Heart left ventricle (tissue), 16 donors: ENCODE measurements around the gene TAS2R43. TPM values are rescaled to one million over a fixed set of nuclear protein-coding genes. Genes with fewer than 3 reads are reported as not detected.
"Not testable (repeated sequence)": the region's sequence is repeated elsewhere in the genome, so short reads cannot be mapped to it uniquely, and the experiment has no call there.

Experiments used
- ATAC-seq, 4 donors: fragments of 200-7000 bp; cut with Tn5 transposase; one replicate each; pipeline ENCODE4 v1.9.1; 2020 to 2022; ENCODE audit warnings: moderate library complexity in 4 of 4, mild to moderate bottlenecking in 3 of 4, moderate number of reproducible peaks in 1 of 4
- DNase-seq, 5 donors: peaks; one replicate each; pipeline ENCODE4 v3.0.0-alpha.2; 2020
- H3K27ac ChIP-seq, 12 donors: fragments of 200-600 bp; sonication (generic) in 4 of 12; one replicate each; pipeline versions ENCODE4 v1.5.0 to v1.8.0; 2016 to 2022; ENCODE audit warnings: mild to moderate bottlenecking in 2 of 12
- H3K27me3 ChIP-seq, 9 donors: fragments of 200-600 bp; sonication (generic) in 2 of 9; one replicate each; pipeline versions ENCODE4 v1.5.1 to v1.8.0; 2016 to 2022; ENCODE audit warnings: mild to moderate bottlenecking in 3 of 9
- H3K36me3 ChIP-seq, 9 donors: fragments of 200-600 bp; sonication (generic) in 2 of 9; one replicate each; pipeline versions ENCODE4 v1.5.0 to v1.8.0; 2018 to 2022; ENCODE audit warnings: mild to moderate bottlenecking in 2 of 9
- H3K4me1 ChIP-seq, 12 donors: fragments of 200-600 bp; sonication (generic) in 4 of 12; one replicate each; pipeline versions ENCODE4 v1.5.0 to v1.8.0; 2016 to 2022; ENCODE audit warnings: mild to moderate bottlenecking in 3 of 12
- H3K4me3 ChIP-seq, 12 donors: fragments of 200-600 bp; sonication (generic) in 4 of 12; one replicate each; pipeline versions ENCODE4 v1.5.0 to v1.8.0; 2017 to 2022; ENCODE audit warnings: mild to moderate bottlenecking in 9 of 12, moderate library complexity in 4 of 12
- H3K9me3 ChIP-seq, 12 donors: fragments of 200-600 bp; sonication (generic) in 4 of 12; one replicate each; pipeline versions ENCODE4 v1.5.0 to v1.8.0; 2016 to 2022; ENCODE audit warnings: mild to moderate bottlenecking in 1 of 12
- CTCF ChIP-seq, 12 donors: fragments of 200-600 bp; sonication (generic) in 4 of 12; IDR thresholded peaks; one replicate each; pipeline versions ENCODE4 v1.5.0 to v1.8.0; 2018 to 2022; ENCODE audit warnings: antibody characterized with exemption in 12 of 12, mild to moderate bottlenecking in 5 of 12
- POLR2A ChIP-seq, 2 donors: fragments of 450-650 bp; IDR thresholded peaks; one replicate each; pipeline ENCODE4 v1.6.1; 2017; ENCODE audit warnings: antibody characterized with exemption in 2 of 2, mild to moderate bottlenecking in 2 of 2, moderate library complexity in 2 of 2
- WGBS, 4 donors: extraction: QIAGEN DNeasy Blood & Tissue Kit in 2 of 4; methylation state at CpG; one replicate each; pipeline versions ENCODE4 v1.1.5 to v1.1.7; 2013 to 2018; 5-methylcytosine and 5-hydroxymethylcytosine counted together
- intact Hi-C, 10 donors: fragments of 100-400 bp; cut with DNase I; formaldehyde crosslinking; loops; one replicate each; pipeline versions ENCODE4 v1.11.1 to v1.14.2; 2022
- polyA plus RNA-seq, 2 donors: library from polyadenylated mRNA; stranded (reverse); fragments of 200-250 nt; gene quantifications; one replicate each; pipeline ENCODE4 v1.2.3, GENCODE V29; 2013
- total RNA-seq, 9 donors: library from RNA; depleted of rRNA in 2 of 9; stranded (reverse); fragments of >200 nt in 2 of 9; fragmentation: NEBNext Ultra II Directional in 3 of 9; extraction: Animal tissue kit (Norgen Biotek cat#: 25700) in 3 of 9; gene quantifications; one replicate each; pipeline versions ENCODE4 v1.1.0 to v1.2.4, GENCODE V29; 2016 to 2023
- donor health status: ischemic (EF 13 %, LVEDD 7.1; RV severe dilation, severe dysfunction).
- donor health status: healthy with polysubstance abuse.
- donor health status: DM: no; HTN: yes; CAD: no.
- donor health status: DM: no; HTN: no; CAD: no.
- donor health status: ischemic (EF 25% LVEDD 6.9; RV normal size, moderate dysfunction).
- donor health status: ischemic (EF 25% LVEDD 5.7; RV mildly dilated, moderate dysfunction).
- donor health status: healthy.
- donor health status: DM: yes; HTN: yes; CAD: no.
- donor health status: ischemic (EF 35%, LVEDD 5.7; RV mildly dilated, moderate dysfunction).
- donor health status: nonischemic (EF 11% LVEDD 7.7; RV severe dilation, severe dysfunction).
- donor health status: DM: yes; HTN: yes; CAD: no.
- donor health status: PGD.
- donor health status: ischemic (EF 29% LVEDD 5.4; RV normal size, mild dysfunction).
- donor health status: nonischemic (EF 23%, LVEDD 6.1; RV moderate dilation, normal function).

TAS2R43 gene
- total and polyA plus RNA-seq, 11 donors: 0.37 to 0.88 TPM; not detected in 9

- no peaks in the 10 kb centered on the region for H3K27me3 ChIP-seq
- H3K9me3 ChIP-seq: no peaks in the 10 kb centered on the region
- ATAC-seq: no peak
- no peak for TF ChIP-seq POLR2A (IDR thresholded peaks at IDR 0.05)
- no peak for TF ChIP-seq CTCF (IDR thresholded peaks at IDR 0.05)
- no peaks in the 10 kb centered on the region for H3K36me3 ChIP-seq
- peaks cover 0 to 5% (median 0%) of the 10 kb centered on the region in 12 donors for H3K4me1 ChIP-seq
- no peak for DNase-seq
- intact Hi-C loops: loop anchor here in 1 of 10 donors (10.0 kb wide), 1 partner anchor 115 kb away; the partner anchor contains the start of gene SMIM10L1
- no peak overlapping the region for H3K27ac ChIP-seq
- H3K4me3 ChIP-seq: no peak overlapping the region
Measured at GRCh38 chr12:11059784-11060183, 32.3 kb downstream of the TAS2R43 start.

GRCh38 chr12:11059041-11059440, 33.1 kb downstream of the TAS2R43 start:
- H3K4me3 ChIP-seq: no peak overlapping the region
- intact Hi-C loops: no loop called here
- ATAC-seq: peak in 3 of 4 donors; percentile 91 to 95 (median 92)
- no peaks in the 10 kb centered on the region for H3K9me3 ChIP-seq
- TF ChIP-seq CTCF (IDR thresholded peaks at IDR 0.05) (no peak), POLR2A (IDR thresholded peaks at IDR 0.05) (no peak)
- WGBS, 4 donors: 48 to 64% (median 62%) methylated on average over 3 of the region's 3 CpGs
- peaks cover 0 to 5% (median 0%) of the 10 kb centered on the region in 12 donors for H3K4me1 ChIP-seq
- H3K27me3 ChIP-seq: no peaks in the 10 kb centered on the region
- no peak overlapping the region for H3K27ac ChIP-seq
- peak in 4 of 5 donors; percentile 21 to 60 (median 33) for DNase-seq
- H3K36me3 ChIP-seq: no peaks in the 10 kb centered on the region

GRCh38 chr12:11055306-11055705, 36.8 kb downstream of the TAS2R43 start:
- Histone ChIP-seq H3K4me3 (no peak overlapping the region), H3K9me3 (peaks cover 0 to 11% (median 0%) of the 10 kb centered on the region in 12 donors), H3K36me3 (no peaks in the 10 kb centered on the region), H3K27me3 (no peaks in the 10 kb centered on the region), H3K4me1 (peaks cover 0 to 5% (median 0%) of the 10 kb centered on the region in 12 donors), H3K27ac (no peak overlapping the region)
- 86 to 98% (median 94%) methylated on average over 2 of the region's 2 CpGs for WGBS, 4 donors
- DNase-seq (no peak), ATAC-seq (no peak)
- TF ChIP-seq POLR2A (IDR thresholded peaks at IDR 0.05) (no peak), CTCF (IDR thresholded peaks at IDR 0.05) (no peak)
- intact Hi-C loops: no loop called here

GRCh38 chr12:11049806-11050531, 42.1 kb downstream of the TAS2R43 start:
- H3K4me3 ChIP-seq, H3K27ac ChIP-seq, H3K4me1 ChIP-seq, H3K27me3 ChIP-seq, intact Hi-C loops, ATAC-seq, DNase-seq: not testable (repeated sequence)
- 97 to 99% (median 98%) methylated on average over 7 of the region's 7 CpGs for WGBS, 4 donors
- Histone ChIP-seq H3K36me3 (peaks cover 0 to 19% (median 6%) of the 10 kb centered on the region in 9 donors), H3K9me3 (peaks cover 0 to 15% (median 0%) of the 10 kb centered on the region in 12 donors)

GRCh38 chr12:11041366-11041765, 50.7 kb downstream of the TAS2R43 start:
- ATAC-seq, intact Hi-C loops, H3K27ac ChIP-seq, H3K4me3 ChIP-seq, H3K4me1 ChIP-seq, DNase-seq, H3K27me3 ChIP-seq: not testable (repeated sequence)
- WGBS, 4 donors: 66 to 99% (median 84%) methylated on average over 2 of the region's 2 CpGs
- Histone ChIP-seq H3K36me3 (peaks cover 0 to 22% (median 3%) of the 10 kb centered on the region in 9 donors), H3K9me3 (peaks cover 0 to 11% (median 0%) of the 10 kb centered on the region in 12 donors)

Other genes starting within 250 kb of the TAS2R43 start
- 1 to 10 TPM in 6 of 9 donors, under 1 TPM in 1, not detected in 2; 0.85 to 3.9 (median 1.7) TPM for gene PRR4, start 242.8 kb downstream of the TAS2R43 start, total RNA-seq
- 1 to 10 TPM; 2.9 to 5.5 TPM for gene PRR4, start 242.8 kb downstream of the TAS2R43 start, polyA plus RNA-seq
- gene PRH1, start 208.1 kb downstream of the TAS2R43 start, total RNA-seq: 10 to 100 TPM in 3 of 9 donors, 1 to 10 TPM in 6; 1.7 to 13.5 (median 8.6) TPM
- 1 to 10 TPM; 1.9 to 2.8 TPM for gene PRH1, start 208.1 kb downstream of the TAS2R43 start, polyA plus RNA-seq
- gene TAS2R13, start 182.8 kb downstream of the TAS2R43 start, total RNA-seq: 1 to 10 TPM in 1 of 9 donors, under 1 TPM in 8; 0.26 to 1.0 (median 0.46) TPM
- gene TAS2R13, start 182.8 kb downstream of the TAS2R43 start, polyA plus RNA-seq: under 1 TPM; 0.07 to 0.30 TPM
- gene PRH2, start 163.1 kb downstream of the TAS2R43 start, total RNA-seq: not detected
- not detected for gene PRH2, start 163.1 kb downstream of the TAS2R43 start, polyA plus RNA-seq
- gene TAS2R14, start 153.1 kb downstream of the TAS2R43 start, total RNA-seq: 1 to 10 TPM in 2 of 9 donors, under 1 TPM in 7; 0.35 to 1.2 (median 0.70) TPM
- gene TAS2R14, start 153.1 kb downstream of the TAS2R43 start, polyA plus RNA-seq: under 1 TPM; 0.29 to 0.95 TPM
- under 1 TPM in 8 of 9 donors, not detected in 1; 0.27 to 0.93 (median 0.39) TPM for gene TAS2R50, start 105.4 kb downstream of the TAS2R43 start, total RNA-seq
- under 1 TPM; 0.10 to 0.27 TPM for gene TAS2R50, start 105.4 kb downstream of the TAS2R43 start, polyA plus RNA-seq
- 1 to 10 TPM in 2 of 9 donors, under 1 TPM in 6, not detected in 1; 0.36 to 1.1 (median 0.55) TPM for gene TAS2R20, start 94.0 kb downstream of the TAS2R43 start, total RNA-seq
- under 1 TPM; 0.18 to 0.27 TPM for gene TAS2R20, start 94.0 kb downstream of the TAS2R43 start, polyA plus RNA-seq
- gene TAS2R19, start 69.7 kb downstream of the TAS2R43 start, total RNA-seq: 1 to 10 TPM in 3 of 9 donors, under 1 TPM in 5, not detected in 1; 0.44 to 2.5 (median 0.86) TPM
- gene TAS2R19, start 69.7 kb downstream of the TAS2R43 start, polyA plus RNA-seq: under 1 TPM in 1 of 2 donors, not detected in 1; 0.17 TPM
- gene TAS2R31, start 60.9 kb downstream of the TAS2R43 start, total RNA-seq: 1 to 10 TPM in 2 of 9 donors, under 1 TPM in 4, not detected in 3; 0.48 to 1.8 (median 0.66) TPM
- under 1 TPM in 1 of 2 donors, not detected in 1; 0.50 TPM for gene TAS2R31, start 60.9 kb downstream of the TAS2R43 start, polyA plus RNA-seq
- 1 to 10 TPM in 2 of 9 donors, under 1 TPM in 3, not detected in 4; 0.37 to 1.6 (median 0.79) TPM for gene TAS2R46, start 30.0 kb downstream of the TAS2R43 start, total RNA-seq
- not detected for gene TAS2R46, start 30.0 kb downstream of the TAS2R43 start, polyA plus RNA-seq
- 1 to 10 TPM in 4 of 9 donors, under 1 TPM in 5; 0.47 to 1.5 (median 0.82) TPM for gene TAS2R30, start 42.3 kb upstream of the TAS2R43 start, total RNA-seq
- under 1 TPM in 1 of 2 donors, not detected in 1; 0.15 TPM for gene TAS2R30, start 42.3 kb upstream of the TAS2R43 start, polyA plus RNA-seq
- gene SMIM10L1, start 78.9 kb upstream of the TAS2R43 start, total RNA-seq: 10 to 100 TPM; 13.0 to 24.5 (median 16.9) TPM
- gene SMIM10L1, start 78.9 kb upstream of the TAS2R43 start, polyA plus RNA-seq: 10 to 100 TPM; 12.9 to 23.7 TPM
- not detected for gene TAS2R42, start 94.6 kb upstream of the TAS2R43 start, total RNA-seq
- gene TAS2R42, start 94.6 kb upstream of the TAS2R43 start, polyA plus RNA-seq: not detected
- gene PRB3, start 177.4 kb upstream of the TAS2R43 start, total RNA-seq: not detected
- not detected for gene PRB3, start 177.4 kb upstream of the TAS2R43 start, polyA plus RNA-seq
- not detected for gene PRB4, start 218.1 kb upstream of the TAS2R43 start, total RNA-seq
- gene PRB4, start 218.1 kb upstream of the TAS2R43 start, polyA plus RNA-seq: not detected